Activated CD8-positive, alpha-beta T cell treated with anti-CD3 and anti-CD28 coated beads for 36 hours (primary cell): ENCODE measurements around the gene MAP4K2. TPM values are rescaled to one million over a fixed set of nuclear protein-coding genes. Genes with fewer than 3 reads are reported as not detected.

Experiments
- ATAC-seq: fragments of 200-7000 bp; cut with Tn5 transposase; one replicate; pipeline ENCODE4 v1.10.0; 2021; ENCODE audit warnings: mild to moderate bottlenecking, moderate library complexity
- CTCF ChIA-PET: fragments of 350-600 bp; sonication (Branson Sonifier 250); formaldehyde crosslinking; loops from one replicate; lab custom pipeline; 2021; ENCODE audit warnings: antibody characterized with exemption; lab: Charles Lee
- POLR2A ChIA-PET: fragments of 350-600 bp; sonication (Branson Sonifier 250); formaldehyde crosslinking; loops from one replicate; lab custom pipeline; 2021; ENCODE audit warnings: antibody characterized with exemption; lab: Charles Lee
- DNase-seq: peaks from one replicate; pipeline ENCODE4 v3.0.0-alpha.2; 2020
- H3K27ac Mint-ChIP-seq: one replicate; pipeline ENCODE4 v1.8.0; 2021; ENCODE audit warnings: mild to moderate bottlenecking, mixed read lengths
- H3K27me3 Mint-ChIP-seq: one replicate; pipeline ENCODE4 v1.8.0; 2021; ENCODE audit warnings: mixed read lengths
- H3K36me3 Mint-ChIP-seq: one replicate; pipeline ENCODE4 v1.8.0; 2021; ENCODE audit warnings: low read depth, mixed read lengths
- H3K4me1 Mint-ChIP-seq: one replicate; pipeline ENCODE4 v1.8.0; 2021; ENCODE audit warnings: low read depth, mixed read lengths
- H3K4me3 Mint-ChIP-seq: one replicate; pipeline ENCODE4 v1.8.0; 2021; ENCODE audit warnings: mild to moderate bottlenecking, moderate library complexity, mixed read lengths
- H3K9me3 Mint-ChIP-seq: one replicate; pipeline ENCODE4 v1.8.0; 2021; ENCODE audit warnings: mixed read lengths
- CTCF ChIP-seq: fragments of 200-600 bp; IDR thresholded peaks from one replicate; pipeline ENCODE4 v1.8.0; 2022; ENCODE audit warnings: antibody characterized with exemption, mild to moderate bottlenecking
- intact Hi-C: fragments of 100-400 bp; cut with micrococcal nuclease; formaldehyde crosslinking; loops from one replicate; pipeline ENCODE4 v1.10.0; 2022
- total RNA-seq, 2 experiments: library from RNA; stranded (reverse); gene quantifications; one replicate each; pipeline ENCODE4 v1.2.3, GENCODE V29; 2021

MAP4K2 gene
- total RNA-seq, 2 experiments from 2014 or later: 56.4 to 58.0 TPM

GRCh38 chr11:64789331-64790204, 13.4 kb downstream of the MAP4K2 start:
- no peak overlapping the region for H3K4me3 Mint-ChIP-seq
- ATAC-seq (no peak), DNase-seq (no peak)
- intact Hi-C loops: no loop called here
- no peaks in the 10 kb centered on the region for H3K27me3 Mint-ChIP-seq
- no peaks in the 10 kb centered on the region for H3K36me3 Mint-ChIP-seq
- no peak for TF ChIP-seq CTCF
- H3K9me3 Mint-ChIP-seq: no peaks in the 10 kb centered on the region
- no peak overlapping the region for H3K27ac Mint-ChIP-seq
- H3K4me1 Mint-ChIP-seq: peaks cover 11% of the 10 kb centered on the region
- CTCF ChIA-PET: interaction anchor here (1.0 to 2.0 kb wide), 2 partner anchors 13 to 225 kb away, joined by 3 to 17 read pairs; partner anchors contain the start of gene MAP4K2
- POLR2A ChIA-PET: interaction anchor here (0.7 to 1.2 kb wide), 5 partner anchors 8 to 57 kb away, joined by 3 read pairs; partner anchors contain the start of gene MAP4K2

GRCh38 chr11:64788321-64789215, 14.4 kb downstream of the MAP4K2 start:
- Mint-ChIP-seq H3K4me1 (peaks cover 4% of the 10 kb centered on the region), H3K27ac (no peak overlapping the region), H3K4me3 (no peak overlapping the region), H3K36me3 (no peaks in the 10 kb centered on the region), H3K27me3 (no peaks in the 10 kb centered on the region), H3K9me3 (no peaks in the 10 kb centered on the region)
- CTCF ChIA-PET: interaction anchor here (0.6 to 2.0 kb wide), 8 partner anchors 10 to 315 kb away, joined by 3 to 17 read pairs (median 4); partner anchors contain the start of genes MAP4K2 and SF1
- no peak for ATAC-seq
- intact Hi-C loops: no loop called here
- TF ChIP-seq CTCF: no peak
- POLR2A ChIA-PET: interaction anchor here (0.6 to 2.7 kb wide), 9 partner anchors 9 to 58 kb away, joined by 3 to 7 read pairs (median 3); partner anchors contain the start of gene MAP4K2
- DNase-seq: no peak

GRCh38 chr11:64787526-64788320, 15.3 kb downstream of the MAP4K2 start:
- peak; percentile 66 for TF ChIP-seq CTCF
- Mint-ChIP-seq H3K9me3 (no peaks in the 10 kb centered on the region), H3K27me3 (no peaks in the 10 kb centered on the region), H3K4me1 (peaks cover 4% of the 10 kb centered on the region), H3K36me3 (no peaks in the 10 kb centered on the region), H3K4me3 (no peak overlapping the region), H3K27ac (peak overlapping the region; percentile 49)
- DNase-seq: peak; percentile 78
- ChIA-PET CTCF (interaction anchor here (0.6 to 2.0 kb wide), 7 partner anchors 9 to 315 kb away, joined by 3 to 17 read pairs (median 4); partner anchors contain the start of genes MAP4K2 and SF1), POLR2A (interaction anchor here (0.6 to 2.7 kb wide), 4 partner anchors 11 to 21 kb away, joined by 3 to 7 read pairs (median 3); partner anchors contain the start of gene MAP4K2)
- intact Hi-C loops: no loop called here
- peak; percentile 78 for ATAC-seq

GRCh38 chr11:64786308-64786707, 16.7 kb downstream of the MAP4K2 start:
- Mint-ChIP-seq H3K36me3 (no peaks in the 10 kb centered on the region), H3K4me3 (no peak overlapping the region), H3K27me3 (no peaks in the 10 kb centered on the region), H3K27ac (no peak overlapping the region), H3K4me1 (peaks cover 4% of the 10 kb centered on the region), H3K9me3 (no peaks in the 10 kb centered on the region)
- DNase-seq (no peak), ATAC-seq (no peak)
- intact Hi-C loops: no loop called here
- no peak for TF ChIP-seq CTCF
- ChIA-PET POLR2A (interaction anchor here (0.7 to 2.7 kb wide), 6 partner anchors 9 to 228 kb away, joined by 3 to 7 read pairs (median 4); partner anchors contain the start of genes ARL2 and MAP4K2), CTCF (interaction anchor here (0.9 to 2.0 kb wide), 4 partner anchors 13 to 242 kb away, joined by 3 to 10 read pairs (median 3); no protein-coding TSS in a partner anchor)
